NB4 (cell line): ENCODE results near the gene CAMKK1.
A peak's percentile ranks its signal among the peaks of the same experiment; 100 is the strongest.

Source experiments
- DNase-seq: peaks from one replicate; pipeline ENCODE4 v3.0.0; 2010; ENCODE audit warnings: low read depth
- H3K4me3 ChIP-seq: one replicate; pipeline ENCODE4 v1.5.1; 2011; ENCODE audit warnings: mild to moderate bottlenecking, low read depth, low read length, moderate library complexity
- CTCF ChIP-seq: IDR thresholded peaks from one replicate; pipeline ENCODE4 v1.5.1; 2012; ENCODE audit warnings: low read depth, low read length
- MYC ChIP-seq: IDR thresholded peaks from 2 replicates; pipeline ENCODE4 v1.6.1; 2011; ENCODE audit warnings: low read depth, low read length
- POLR2A ChIP-seq: IDR thresholded peaks from 2 replicates; pipeline ENCODE4 v1.6.1; 2011; ENCODE audit warnings: mild to moderate bottlenecking; ENCODE audit not compliant: insufficient read length; ENCODE audit errors: extremely low read depth
- TF ChIP-seq, protein P1 (sequence below): IDR thresholded peaks from 2 replicates; pipeline ENCODE4 v1.6.1; 2011; ENCODE audit warnings: low read depth, low read length

CAMKK1 gene

GRCh38 chr17:3915995-3916696 lies 23.3 kb upstream of the CAMKK1 start, which contains the start of gene P2RX1:
Gene P2RX1 (minus strand): TSS chr17:3916465. CDS start chr17:3916225, 240 bp downstream.
- peak within 1 kb of the TSS; percentile 75 for H3K4me3 ChIP-seq
- DNase-seq: peak; percentile 94
- TF ChIP-seq, protein P1, sequence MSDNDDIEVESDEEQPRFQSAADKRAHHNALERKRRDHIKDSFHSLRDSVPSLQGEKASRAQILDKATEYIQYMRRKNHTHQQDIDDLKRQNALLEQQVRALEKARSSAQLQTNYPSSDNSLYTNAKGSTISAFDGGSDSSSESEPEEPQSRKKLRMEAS: no peak
- peak; percentile 38 for TF ChIP-seq POLR2A
- no peak for TF ChIP-seq MYC

DNA sequence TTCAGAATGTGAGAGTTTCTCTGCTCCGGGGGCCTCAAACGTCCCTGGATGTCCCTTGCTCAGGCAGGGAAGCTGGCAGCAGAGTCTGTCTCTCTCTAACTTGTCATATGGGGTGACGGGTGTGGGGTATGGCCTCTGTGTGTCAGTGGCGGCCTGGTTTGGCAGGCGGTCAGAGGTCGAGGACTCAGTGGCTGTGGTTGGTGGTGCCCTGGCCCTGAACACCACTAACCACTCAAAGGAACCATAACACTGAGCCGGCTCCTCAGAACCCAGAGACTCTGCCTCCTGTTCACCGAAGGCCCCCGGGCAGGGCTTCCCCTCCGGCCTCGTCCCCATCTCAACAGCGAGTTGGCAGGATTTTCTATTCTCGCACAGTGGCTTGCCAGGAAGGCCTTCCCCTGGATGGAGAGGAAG lies 22.7 kb upstream of the CAMKK1 start:
- DNase-seq: peak; percentile 45
- TF ChIP-seq POLR2A (no peak), CTCF (no peak), MYC (no peak)
- TF ChIP-seq, protein P1: no peak
- H3K4me3 ChIP-seq: peak overlapping the region; percentile 75

GRCh38 chr17:3914312-3914670 lies 21.4 kb upstream of the CAMKK1 start:
- TF ChIP-seq MYC: no peak
- DNase-seq: peak; percentile 48
- H3K4me3 ChIP-seq: peak overlapping the region; percentile 75

- peak; percentile 80 for DNase-seq
- TF ChIP-seq MYC (0 out of 2 replicates have a peak, but pooled peaks have one; percentile 25), POLR2A (no peak), CTCF (peak; percentile 83)
- TF ChIP-seq, protein P1: peak; percentile 48
- peak overlapping the region; percentile 75 for H3K4me3 ChIP-seq
Observed at GRCh38 chr17:3913531-3914311, 20.9 kb upstream of the CAMKK1 start.

- no peak for DNase-seq
- TF ChIP-seq MYC (no peak), POLR2A (no peak), CTCF (no peak)
- TF ChIP-seq, protein P1: no peak
- H3K4me3 ChIP-seq: no peak overlapping the region
Observed at GRCh38 chr17:3912827-3913226, 20.0 kb upstream of the CAMKK1 start.

- no peak for DNase-seq
- TF ChIP-seq CTCF: no peak
- TF ChIP-seq POLR2A: no peak
- no peak for TF ChIP-seq MYC
- TF ChIP-seq, protein P1: no peak
- H3K4me3 ChIP-seq: no peak overlapping the region
Observed at GRCh38 chr17:3911271-3912053, 18.6 kb upstream of the CAMKK1 start.
